ENCODE results near the gene NATD1.

Gene NATD1

GRCh38 chr17:21252796-21253645 is at the start of gene NATD1:
NATD1 (minus strand) TSS chr17:21253410; CDS start chr17:21253264, 146 bp downstream.
- peak; percentile 48 for DNase-seq (ENCODE audit: low read depth)

- no peak for DNase-seq (ENCODE audit: low read depth)
Measured at GRCh38 chr17:21301593-21302550, 48.7 kb upstream of the NATD1 start.

GRCh38 chr17:21300601-21301571 is 47.7 kb upstream of the NATD1 start:
- no peak for DNase-seq (ENCODE audit: low read depth)

GRCh38 chr17:21299981-21300600 is 46.9 kb upstream of the NATD1 start:
- DNase-seq (ENCODE audit: low read depth) = no peak

GRCh38 chr17:21298983-21299519 is 45.8 kb upstream of the NATD1 start:
- no peak for DNase-seq (ENCODE audit: low read depth)

- no peak for DNase-seq (ENCODE audit: low read depth)
Measured at GRCh38 chr17:21298056-21298982, 45.1 kb upstream of the NATD1 start.

- no peak for DNase-seq (ENCODE audit: low read depth)
Measured at GRCh38 chr17:21297597-21297996, 44.4 kb upstream of the NATD1 start.

GRCh38 chr17:21297026-21297520 is 43.9 kb upstream of the NATD1 start:
- DNase-seq (ENCODE audit: low read depth) = no peak

- DNase-seq (ENCODE audit: low read depth) = no peak
Measured at GRCh38 chr17:21296097-21297025, 43.2 kb upstream of the NATD1 start.

GRCh38 chr17:21295036-21295952 is 42.1 kb upstream of the NATD1 start:
- DNase-seq (ENCODE audit: low read depth) = no peak

GRCh38 chr17:21294321-21295035 is 41.3 kb upstream of the NATD1 start:
- DNase-seq (ENCODE audit: low read depth) = no peak

GRCh38 chr17:21293831-21294210 is 40.6 kb upstream of the NATD1 start:
- DNase-seq (ENCODE audit: low read depth) = no peak

- no peak for DNase-seq (ENCODE audit: low read depth)
Measured at GRCh38 chr17:21292867-21293830, 39.9 kb upstream of the NATD1 start.

GRCh38 chr17:21291862-21292261 is 38.7 kb upstream of the NATD1 start:
- no peak for DNase-seq (ENCODE audit: low read depth)

GRCh38 chr17:21291357-21291756 is 38.1 kb upstream of the NATD1 start:
- no peak for DNase-seq (ENCODE audit: low read depth)

All from CMK (cell line).